GM18870 (cell line): ENCODE results near the gene CCZ1.
"Not testable (repeated sequence)": the region's sequence is repeated elsewhere in the genome, so short reads cannot be mapped to it uniquely, and the experiment has no call there.

Experiments
- ATAC-seq: cut with Tn5 transposase; IDR thresholded peaks from one replicate; pipeline ENCODE4 v1.9.1; 2021; ENCODE audit warnings: moderate library complexity; ENCODE audit not compliant: unreplicated experiment

The CCZ1 gene

GRCh38 chr7:5904726-5905125 is 6.2 kb downstream of the CCZ1 start:
- not testable (repeated sequence) for ATAC-seq

DNA sequence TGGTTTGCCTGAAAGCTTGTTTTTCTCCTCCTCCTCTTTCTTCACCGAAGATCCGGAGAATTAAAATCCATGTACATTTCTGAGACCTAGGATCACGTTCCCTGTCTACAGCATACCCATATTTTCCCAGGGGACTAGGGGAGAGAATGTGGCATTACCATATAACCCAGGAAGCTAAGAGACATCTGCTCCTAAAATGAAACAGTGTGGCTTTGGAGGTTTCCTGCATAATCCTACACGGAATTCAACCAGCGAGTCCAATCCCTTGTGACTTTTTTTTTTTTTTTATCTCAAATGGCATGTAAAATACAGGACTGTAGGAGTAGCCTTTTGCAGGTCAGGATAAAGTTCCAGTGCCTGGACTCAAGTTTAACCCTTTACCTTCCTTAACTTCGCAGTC is 10.3 kb downstream of the CCZ1 start:
- ATAC-seq = not testable (repeated sequence)

DNA sequence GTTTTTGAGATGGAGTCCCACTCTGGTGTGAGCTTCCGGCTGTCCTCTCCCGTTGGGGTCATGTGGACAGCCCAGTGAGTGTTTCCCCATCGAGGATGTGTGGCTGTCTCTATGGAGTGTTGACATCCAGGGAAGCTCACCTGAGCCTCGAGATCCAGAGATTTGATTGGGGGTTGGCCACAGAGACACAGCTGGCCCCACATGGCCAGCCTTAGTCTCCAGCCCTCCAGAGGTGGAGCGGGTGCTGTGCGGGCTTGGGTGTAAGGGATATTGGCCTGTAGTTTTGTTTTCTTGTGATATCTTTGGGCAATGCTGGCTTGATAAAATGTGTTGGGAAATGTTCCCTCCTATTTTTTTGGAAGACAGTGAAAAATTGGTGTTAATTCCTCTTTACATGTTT is 18.0 kb downstream of the CCZ1 start:
- ATAC-seq = not testable (repeated sequence)

GRCh38 chr7:5924180-5924579 is 25.6 kb downstream of the CCZ1 start:
- not testable (repeated sequence) for ATAC-seq

DNA sequence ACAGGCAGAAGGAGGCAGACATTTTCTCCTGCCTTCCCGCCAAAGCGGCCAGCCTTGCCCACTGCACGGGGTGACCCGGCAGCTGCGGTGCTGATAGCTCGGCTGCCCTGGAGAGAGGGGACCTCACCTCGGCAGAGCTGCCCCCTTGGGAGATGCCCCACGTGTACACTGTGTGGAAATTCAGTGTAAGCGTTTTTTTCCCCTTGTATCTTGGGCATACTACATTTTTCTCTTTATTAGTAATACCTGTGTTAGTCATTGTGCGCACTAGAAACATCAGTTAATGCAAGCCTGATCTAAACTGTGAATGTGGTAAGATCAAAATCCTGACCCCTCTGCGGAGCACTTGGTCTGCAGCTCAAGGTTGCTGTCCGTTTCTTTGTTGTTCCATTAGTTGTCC is 26.1 kb downstream of the CCZ1 start:
- ATAC-seq = not testable (repeated sequence)

DNA sequence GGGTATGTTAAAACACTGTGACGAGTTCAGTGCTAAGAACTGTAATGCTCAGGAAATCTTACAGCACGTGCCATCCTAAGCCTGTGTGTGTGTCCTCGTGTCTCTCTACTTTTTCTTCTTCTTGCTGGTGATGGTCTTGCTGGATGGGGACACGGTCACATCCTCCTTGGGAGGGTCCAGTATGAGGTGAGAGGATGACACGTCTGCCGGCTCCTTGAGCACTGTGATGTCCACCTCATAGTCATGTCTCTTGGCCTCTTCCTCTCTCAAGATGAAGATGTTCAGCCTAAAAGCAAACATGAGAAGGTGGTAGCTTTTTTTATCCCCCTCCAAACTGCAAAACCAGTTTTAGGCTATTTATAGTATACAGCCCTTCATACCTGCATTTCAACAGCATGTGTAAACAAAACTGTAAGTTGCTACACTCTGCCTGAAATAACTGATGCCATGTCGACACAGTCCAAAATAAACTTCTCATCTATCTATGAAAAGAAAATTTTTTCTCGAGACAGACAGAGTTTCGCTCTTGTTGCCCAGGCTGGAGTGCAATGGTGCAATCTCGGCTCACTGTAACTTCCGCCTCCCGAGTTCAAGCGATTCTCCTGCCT is 27.8 kb downstream of the CCZ1 start:
- ATAC-seq = not testable (repeated sequence)

DNA sequence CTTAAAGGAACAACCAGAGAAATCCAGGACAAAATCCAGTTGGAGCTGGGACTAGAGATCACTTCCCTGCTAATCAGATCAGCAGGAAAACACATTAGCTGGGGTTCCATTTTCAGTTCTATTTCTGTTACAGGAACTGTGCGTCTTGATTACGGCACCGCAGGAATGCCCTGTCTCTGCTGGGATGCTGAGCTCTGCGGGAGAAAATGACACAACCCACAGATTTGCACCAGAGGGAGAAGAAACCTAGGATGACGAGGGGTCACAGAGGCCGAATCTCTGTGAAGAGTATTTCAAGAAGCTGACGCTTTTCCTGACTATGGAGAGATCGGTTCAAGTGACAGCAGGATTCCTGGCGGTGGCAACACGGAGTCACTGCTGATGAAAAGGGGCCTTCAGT is 31.8 kb downstream of the CCZ1 start:
- not testable (repeated sequence) for ATAC-seq

- not testable (repeated sequence) for ATAC-seq
These were observed 32.7 kb downstream of the CCZ1 start for GRCh38 chr7:5931250-5931649.

- not testable (repeated sequence) for ATAC-seq
These were observed 33.5 kb downstream of the CCZ1 start for GRCh38 chr7:5931905-5932644.

DNA sequence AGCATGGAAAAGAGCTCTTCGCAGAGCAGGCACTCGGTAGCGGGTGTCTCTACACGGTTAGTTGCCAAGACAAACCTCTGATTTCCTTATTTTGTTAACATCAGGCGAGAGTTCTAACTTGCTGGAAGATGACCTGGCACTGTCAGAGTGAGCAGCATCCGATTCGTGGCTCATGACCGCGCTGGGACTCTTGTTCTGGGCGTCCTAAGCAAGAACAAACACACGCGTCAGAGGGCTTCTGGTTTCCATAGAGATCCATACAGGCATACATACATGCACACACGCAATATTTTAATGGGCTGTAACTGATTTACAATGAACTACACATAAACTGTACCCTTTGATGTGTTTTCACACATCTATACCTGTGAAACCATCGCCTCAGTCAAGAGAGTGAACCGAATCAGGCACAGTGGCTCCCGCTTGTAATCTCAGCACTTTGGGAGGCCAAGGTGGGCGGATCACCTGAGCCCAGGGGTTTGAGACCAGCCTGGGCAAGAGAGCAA is 36.5 kb downstream of the CCZ1 start:
- ATAC-seq = not testable (repeated sequence)

- not testable (repeated sequence) for ATAC-seq
These were observed 64.7 kb downstream of the CCZ1 start for GRCh38 chr7:5963205-5963604.

DNA sequence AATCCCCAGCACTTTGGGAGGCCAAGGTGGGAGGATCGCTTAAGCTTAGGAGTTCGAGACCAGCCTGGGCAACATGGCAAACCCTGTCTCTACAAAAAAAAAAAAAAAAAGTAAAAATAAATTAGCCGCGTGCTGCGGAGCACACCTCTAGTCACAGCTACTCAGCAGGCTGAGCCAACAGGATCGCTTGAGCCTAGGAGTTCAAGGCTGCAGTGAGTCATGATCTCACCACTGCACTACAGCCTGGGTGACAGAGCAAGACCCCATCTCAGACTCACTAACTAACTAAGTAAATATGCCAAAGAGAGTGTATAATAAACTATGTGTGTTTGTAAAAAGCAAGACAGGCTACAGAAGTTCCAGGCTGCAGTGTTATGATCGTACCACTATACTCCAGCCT is 65.3 kb downstream of the CCZ1 start:
- not testable (repeated sequence) for ATAC-seq

DNA sequence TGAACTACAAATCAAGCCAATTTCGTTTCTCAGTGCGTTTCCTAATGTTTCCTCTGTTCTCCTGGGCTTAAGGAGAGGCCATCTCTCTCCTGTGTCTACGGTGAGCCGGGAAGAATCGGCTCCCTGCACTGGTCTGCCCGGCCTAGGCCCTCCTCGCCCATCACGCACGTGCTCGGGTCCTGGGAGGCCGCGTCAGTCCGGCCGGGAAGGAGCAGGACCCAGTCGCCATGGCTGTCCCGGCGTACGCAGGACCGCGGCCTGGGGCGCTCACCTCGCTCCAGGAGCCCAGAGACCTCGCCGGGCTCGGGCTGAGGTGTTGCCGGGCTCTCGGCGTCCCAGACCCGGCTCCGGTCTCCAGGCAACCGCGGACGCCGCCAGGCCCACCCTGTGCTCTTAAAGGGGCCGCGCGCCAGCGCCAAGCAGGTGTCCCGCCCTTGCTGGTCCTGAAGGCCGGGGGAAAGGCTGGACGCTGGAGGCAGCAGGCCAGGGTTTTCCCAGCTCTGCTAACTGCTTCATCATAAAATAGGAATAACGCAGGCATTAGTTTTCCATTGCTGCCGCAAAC is 71.9 kb downstream of the CCZ1 start, which contains the start of gene RSPH10B:
Gene RSPH10B, minus strand, starts transcription at position 343 of the 565 bp plus-strand sequence. CDS start 3,573 bp downstream, outside the sequence.
- ATAC-seq = not testable (repeated sequence)

GRCh38 chr7:5973580-5973979 is 75.0 kb downstream of the CCZ1 start:
- not testable (repeated sequence) for ATAC-seq
